ENCODE results near the gene CNTN5.

CNTN5 gene

GRCh38 chr11:100303897-100304296 lies 1283.1 kb downstream of the CNTN5 start:
- Histone ChIP-seq H3K4me3 (ENCODE audit: low read length) (no peak overlapping the region), H3K36me3 (ENCODE audit: insufficient read depth, low read length) (no peaks in the 10 kb centered on the region), H3K4me1 (ENCODE audit: control insufficient read depth, insufficient read depth, low read length) (no peaks in the 10 kb centered on the region), H3K9ac (ENCODE audit: low read depth, low read length) (no peak overlapping the region), H3K9me3 (replicated peaks; ENCODE audit: low read length) (no peaks in the 10 kb centered on the region), H3K4me2 (ENCODE audit: low read length) (no peak overlapping the region), H3K27me3 (ENCODE audit: control insufficient read depth, insufficient read depth, low read length) (no peaks in the 10 kb centered on the region)

GRCh38 chr11:100308202-100308601 lies 1287.5 kb downstream of the CNTN5 start:
- Histone ChIP-seq H3K36me3 (ENCODE audit: insufficient read depth, low read length) (no peaks in the 10 kb centered on the region), H3K4me1 (ENCODE audit: control insufficient read depth, insufficient read depth, low read length) (no peaks in the 10 kb centered on the region), H3K4me2 (ENCODE audit: low read length) (no peak overlapping the region), H3K9ac (ENCODE audit: low read depth, low read length) (no peak overlapping the region), H3K4me3 (ENCODE audit: low read length) (no peak overlapping the region), H3K27me3 (ENCODE audit: control insufficient read depth, insufficient read depth, low read length) (no peaks in the 10 kb centered on the region), H3K9me3 (replicated peaks; ENCODE audit: low read length) (no peaks in the 10 kb centered on the region)

DNA sequence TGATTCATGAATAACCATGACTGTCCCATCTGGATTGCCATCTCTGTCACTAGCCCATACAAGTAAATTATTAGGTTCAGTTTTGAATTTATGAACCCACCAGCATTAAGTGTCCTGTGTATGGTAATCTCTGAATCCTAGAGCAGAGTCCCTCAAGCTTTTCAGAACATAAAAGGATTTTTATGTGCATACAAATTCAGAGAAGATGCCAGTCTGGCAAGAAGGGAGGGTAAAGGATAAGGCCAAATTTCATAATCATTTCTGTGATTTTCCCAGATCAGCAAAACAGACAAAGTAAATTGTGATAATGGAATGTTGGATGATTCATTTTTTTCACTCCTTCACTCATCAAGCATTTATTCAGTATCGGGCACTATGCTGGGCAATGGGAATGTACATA lies 1295.2 kb downstream of the CNTN5 start:
- H3K36me3 ChIP-seq (ENCODE audit: insufficient read depth, low read length) = no peaks in the 10 kb centered on the region
- H3K9me3 ChIP-seq (replicated peaks; ENCODE audit: low read length) = no peaks in the 10 kb centered on the region
- no peak overlapping the region for H3K9ac ChIP-seq (ENCODE audit: low read depth, low read length)
- H3K4me1 ChIP-seq (ENCODE audit: control insufficient read depth, insufficient read depth, low read length) = no peaks in the 10 kb centered on the region
- H3K4me3 ChIP-seq (ENCODE audit: low read length) = no peak overlapping the region
- no peaks in the 10 kb centered on the region for H3K27me3 ChIP-seq (ENCODE audit: control insufficient read depth, insufficient read depth, low read length)
- no peak overlapping the region for H3K4me2 ChIP-seq (ENCODE audit: low read length)

DNA sequence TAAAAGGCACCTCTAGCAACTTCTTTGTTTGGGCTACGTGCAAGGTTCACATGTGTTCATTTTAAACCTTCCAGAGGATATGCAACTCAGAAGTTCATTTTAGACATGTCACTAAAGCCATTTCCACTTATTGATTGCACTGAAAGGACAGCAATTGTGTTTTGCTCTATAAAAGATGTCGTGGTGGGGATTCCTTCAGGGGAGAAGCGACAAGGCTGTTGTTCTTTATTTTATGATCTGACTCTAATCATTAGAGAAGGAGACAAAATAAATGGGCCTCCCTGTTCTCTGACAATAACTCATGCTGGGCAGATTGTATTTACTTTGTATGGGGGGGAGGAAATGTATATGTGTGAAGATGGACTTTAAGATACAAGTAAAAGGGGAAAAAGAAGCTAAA lies 1296.2 kb downstream of the CNTN5 start:
- H3K4me1 ChIP-seq (ENCODE audit: control insufficient read depth, insufficient read depth, low read length) = no peaks in the 10 kb centered on the region
- no peaks in the 10 kb centered on the region for H3K36me3 ChIP-seq (ENCODE audit: insufficient read depth, low read length)
- no peaks in the 10 kb centered on the region for H3K27me3 ChIP-seq (ENCODE audit: control insufficient read depth, insufficient read depth, low read length)
- no peaks in the 10 kb centered on the region for H3K9me3 ChIP-seq (replicated peaks; ENCODE audit: low read length)
- no peak overlapping the region for H3K4me2 ChIP-seq (ENCODE audit: low read length)
- no peak overlapping the region for H3K4me3 ChIP-seq (ENCODE audit: low read length)
- H3K9ac ChIP-seq (ENCODE audit: low read depth, low read length) = no peak overlapping the region

GRCh38 chr11:100319691-100320090 lies 1298.9 kb downstream of the CNTN5 start:
- Histone ChIP-seq H3K36me3 (ENCODE audit: insufficient read depth, low read length) (no peaks in the 10 kb centered on the region), H3K4me3 (ENCODE audit: low read length) (no peak overlapping the region), H3K27me3 (ENCODE audit: control insufficient read depth, insufficient read depth, low read length) (no peaks in the 10 kb centered on the region), H3K4me1 (ENCODE audit: control insufficient read depth, insufficient read depth, low read length) (no peaks in the 10 kb centered on the region), H3K4me2 (ENCODE audit: low read length) (no peak overlapping the region), H3K9ac (ENCODE audit: low read depth, low read length) (no peak overlapping the region), H3K9me3 (replicated peaks; ENCODE audit: low read length) (no peaks in the 10 kb centered on the region)

GRCh38 chr11:100328626-100329340 lies 1308.0 kb downstream of the CNTN5 start:
- no peak overlapping the region for H3K4me3 ChIP-seq (ENCODE audit: low read length)
- H3K27me3 ChIP-seq (ENCODE audit: control insufficient read depth, insufficient read depth, low read length) = no peaks in the 10 kb centered on the region
- H3K4me1 ChIP-seq (ENCODE audit: control insufficient read depth, insufficient read depth, low read length) = no peaks in the 10 kb centered on the region
- no peak overlapping the region for H3K4me2 ChIP-seq (ENCODE audit: low read length)
- no peaks in the 10 kb centered on the region for H3K9me3 ChIP-seq (replicated peaks; ENCODE audit: low read length)
- H3K9ac ChIP-seq (ENCODE audit: low read depth, low read length) = no peak overlapping the region
- H3K36me3 ChIP-seq (ENCODE audit: insufficient read depth, low read length) = no peaks in the 10 kb centered on the region

- Histone ChIP-seq H3K4me1 (ENCODE audit: control insufficient read depth, insufficient read depth, low read length) (no peaks in the 10 kb centered on the region), H3K9ac (ENCODE audit: low read depth, low read length) (no peak overlapping the region), H3K4me2 (ENCODE audit: low read length) (no peak overlapping the region), H3K9me3 (replicated peaks; ENCODE audit: low read length) (no peaks in the 10 kb centered on the region), H3K4me3 (ENCODE audit: low read length) (no peak overlapping the region), H3K36me3 (ENCODE audit: insufficient read depth, low read length) (no peaks in the 10 kb centered on the region), H3K27me3 (ENCODE audit: control insufficient read depth, insufficient read depth, low read length) (no peaks in the 10 kb centered on the region)
These were observed 1308.6 kb downstream of the CNTN5 start for GRCh38 chr11:100329352-100329751.

DNA sequence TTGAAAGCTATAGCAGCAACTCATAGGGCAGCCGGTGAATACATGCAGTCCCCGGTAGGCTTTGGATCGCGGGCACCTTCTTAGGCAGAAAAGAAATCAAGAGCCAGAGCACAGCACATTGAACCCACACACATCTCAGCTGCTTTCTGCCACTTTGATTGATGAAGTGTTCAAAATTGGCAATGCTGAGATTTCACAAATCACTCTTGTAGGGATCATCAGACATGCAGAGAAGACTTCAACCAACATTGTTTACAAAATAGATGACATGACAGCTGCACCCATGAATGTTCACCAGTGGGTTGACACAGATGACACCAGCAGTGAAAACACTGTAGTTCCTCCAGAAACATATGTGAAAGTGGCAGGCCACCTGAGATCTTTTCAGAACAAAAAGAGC lies 1316.1 kb downstream of the CNTN5 start:
- no peak overlapping the region for H3K4me3 ChIP-seq (ENCODE audit: low read length)
- H3K4me2 ChIP-seq (ENCODE audit: low read length) = no peak overlapping the region
- H3K9me3 ChIP-seq (replicated peaks; ENCODE audit: low read length) = no peaks in the 10 kb centered on the region
- H3K36me3 ChIP-seq (ENCODE audit: insufficient read depth, low read length) = no peaks in the 10 kb centered on the region
- H3K4me1 ChIP-seq (ENCODE audit: control insufficient read depth, insufficient read depth, low read length) = no peaks in the 10 kb centered on the region
- H3K27me3 ChIP-seq (ENCODE audit: control insufficient read depth, insufficient read depth, low read length) = no peaks in the 10 kb centered on the region
- H3K9ac ChIP-seq (ENCODE audit: low read depth, low read length) = no peak overlapping the region

- Histone ChIP-seq H3K4me3 (ENCODE audit: low read length) (no peak overlapping the region), H3K9ac (ENCODE audit: low read depth, low read length) (no peak overlapping the region), H3K27me3 (ENCODE audit: control insufficient read depth, insufficient read depth, low read length) (no peaks in the 10 kb centered on the region), H3K4me2 (ENCODE audit: low read length) (no peak overlapping the region), H3K4me1 (ENCODE audit: control insufficient read depth, insufficient read depth, low read length) (no peaks in the 10 kb centered on the region), H3K9me3 (replicated peaks; ENCODE audit: low read length) (no peaks in the 10 kb centered on the region), H3K36me3 (ENCODE audit: insufficient read depth, low read length) (no peaks in the 10 kb centered on the region)
These were observed 1317.5 kb downstream of the CNTN5 start for GRCh38 chr11:100338144-100338840.

DNA sequence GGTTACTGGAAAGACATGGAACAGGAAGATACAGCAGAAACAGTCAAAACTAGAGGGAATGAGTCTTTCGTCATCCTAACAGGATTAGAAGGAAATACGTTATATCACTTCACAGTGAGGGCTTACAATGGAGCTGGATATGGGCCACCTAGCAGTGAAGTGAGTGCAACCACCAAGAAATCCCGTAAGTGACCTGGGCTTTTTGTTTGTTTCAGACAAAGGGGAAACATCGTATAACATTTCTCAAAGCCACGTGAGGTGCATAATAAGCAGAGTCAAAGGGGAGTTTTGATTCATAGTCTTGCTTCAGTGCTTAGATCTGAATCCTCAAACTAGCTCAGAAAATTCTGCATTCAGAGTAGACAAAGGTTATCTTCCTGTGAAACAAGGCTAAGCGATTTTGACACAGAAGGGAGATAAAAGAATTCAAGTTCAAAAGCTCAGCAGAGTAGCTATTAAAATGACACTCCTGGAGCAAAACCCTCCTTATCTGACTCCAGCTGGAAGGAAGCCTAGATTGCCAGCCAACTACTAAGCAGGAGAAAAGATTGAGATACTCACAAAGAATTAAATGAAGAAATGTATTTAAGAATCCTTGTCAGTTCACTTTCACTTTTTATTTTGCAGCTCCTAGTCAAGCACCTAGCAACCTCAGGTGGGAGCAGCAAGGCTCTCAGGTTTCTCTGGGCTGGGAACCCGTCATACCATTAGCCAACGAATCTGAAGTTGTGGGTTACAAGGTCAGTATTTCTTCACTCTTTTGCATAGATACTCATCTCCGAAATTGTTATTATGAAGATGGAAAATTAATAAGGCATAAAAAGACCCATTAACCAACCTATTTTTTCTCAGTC lies 1319.9 kb downstream of the CNTN5 start:
- Histone ChIP-seq H3K4me2 (ENCODE audit: low read length) (no peak overlapping the region), H3K36me3 (ENCODE audit: insufficient read depth, low read length) (no peaks in the 10 kb centered on the region), H3K9me3 (replicated peaks; ENCODE audit: low read length) (no peaks in the 10 kb centered on the region), H3K27me3 (ENCODE audit: control insufficient read depth, insufficient read depth, low read length) (no peaks in the 10 kb centered on the region), H3K4me3 (ENCODE audit: low read length) (no peak overlapping the region), H3K4me1 (ENCODE audit: control insufficient read depth, insufficient read depth, low read length) (no peaks in the 10 kb centered on the region), H3K9ac (ENCODE audit: low read depth, low read length) (no peak overlapping the region)

DNA sequence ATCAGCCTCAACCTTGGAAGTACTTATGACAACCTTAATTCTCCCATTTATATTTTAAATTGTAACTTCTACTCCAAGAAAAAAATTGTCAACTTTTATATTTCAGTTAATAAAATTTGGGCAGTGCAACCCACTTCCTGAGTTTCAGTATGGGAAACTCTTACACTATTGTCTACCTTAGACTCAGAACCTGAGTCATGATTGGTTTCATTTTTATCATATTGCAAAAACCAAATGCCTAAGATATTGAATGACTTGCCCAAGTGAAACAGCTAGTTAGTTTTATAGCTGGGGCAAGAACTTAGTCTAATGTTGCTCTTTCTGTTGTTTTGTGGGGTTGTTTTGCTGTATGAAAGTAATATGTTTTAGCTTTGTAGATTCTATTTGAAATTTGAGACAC lies 1332.3 kb downstream of the CNTN5 start:
- H3K36me3 ChIP-seq (ENCODE audit: insufficient read depth, low read length) = no peaks in the 10 kb centered on the region
- no peak overlapping the region for H3K9ac ChIP-seq (ENCODE audit: low read depth, low read length)
- H3K4me1 ChIP-seq (ENCODE audit: control insufficient read depth, insufficient read depth, low read length) = no peaks in the 10 kb centered on the region
- H3K9me3 ChIP-seq (replicated peaks; ENCODE audit: low read length) = no peaks in the 10 kb centered on the region
- H3K27me3 ChIP-seq (ENCODE audit: control insufficient read depth, insufficient read depth, low read length) = no peaks in the 10 kb centered on the region
- no peak overlapping the region for H3K4me2 ChIP-seq (ENCODE audit: low read length)
- no peak overlapping the region for H3K4me3 ChIP-seq (ENCODE audit: low read length)
